Esophagus muscularis mucosa (tissue), 4 donors: ENCODE measurements around the gene ABTB1. TPM values are rescaled to one million over a fixed set of nuclear protein-coding genes. Genes with fewer than 3 reads are reported as not detected.

Experiments used
- DNase-seq: peaks from one replicate; pipeline ENCODE4 v3.0.0-alpha.2; 2017; ENCODE audit errors: extremely low spot score
- H3K27ac ChIP-seq, 4 donors: fragments of 200-600 bp; sonication (generic); replicated peaks in 1 of 4; 1 replicate in 3 of 4; 2 replicates in 1 of 4; pipeline ENCODE4 v1.5.1; 2016 to 2019; ENCODE audit warnings: mild to moderate bottlenecking in 1 of 4
- H3K27me3 ChIP-seq, 4 donors: fragments of 200-600 bp; sonication (generic); one replicate each; pipeline versions ENCODE4 v1.5.1 to v1.6.0; 2016 to 2019
- H3K36me3 ChIP-seq, 4 donors: fragments of 200-600 bp; sonication (generic); one replicate each; pipeline ENCODE4 v1.5.1; 2016 to 2019
- H3K4me1 ChIP-seq, 4 donors: fragments of 200-600 bp; sonication (generic); one replicate each; pipeline ENCODE4 v1.5.1; 2016 to 2019
- H3K4me3 ChIP-seq, 4 donors: fragments of 200-600 bp; sonication (generic); 1 replicate in 2 of 4; 2 replicates in 2 of 4; pipeline ENCODE4 v1.5.1; 2016 to 2019; ENCODE audit warnings: mild to moderate bottlenecking in 4 of 4, moderate library complexity in 1 of 4
- H3K9me3 ChIP-seq, 4 donors: fragments of 200-600 bp; sonication (generic); 1 replicate in 3 of 4; 2 replicates in 1 of 4; pipeline ENCODE4 v1.5.1; 2016 to 2019
- EP300 ChIP-seq: sonication (generic); formaldehyde crosslinking; IDR thresholded peaks from one replicate; pipeline ENCODE4 v1.6.1; 2017; ENCODE audit warnings: antibody characterized with exemption
- POLR2A ChIP-seq: fragments of 450-650 bp; IDR thresholded peaks from one replicate; pipeline ENCODE4 v1.6.1; 2017; ENCODE audit warnings: antibody characterized with exemption, moderate library complexity, mild to moderate bottlenecking, low read depth
- POLR2AphosphoS5 ChIP-seq, 2 donors: sonication (generic); formaldehyde crosslinking; IDR thresholded peaks; one replicate each; pipeline ENCODE4 v1.6.1; 2017; ENCODE audit warnings: antibody characterized with exemption in 2 of 2
- WGBS: methylation state at CpG from one replicate; pipeline ENCODE4 v1.1.5; 2018; 5-methylcytosine and 5-hydroxymethylcytosine counted together
- intact Hi-C: fragments of 100-400 bp; cut with DNase I; formaldehyde crosslinking; loops from one replicate; pipeline ENCODE4 v1.15.1; 2023
- total RNA-seq, 4 donors: library from RNA; depleted of rRNA; stranded (reverse); fragments of >200 nt; gene quantifications; one replicate each; pipeline versions ENCODE4 v1.1.0 to v1.2.1, GENCODE V29; 2016
- TF ChIP-seq, protein P1 (sequence below), 3 experiments: fragments of 200-600 bp in 2 of 3; fragments of 450-650 bp in 1 of 3; sonication (generic) in 2 of 3; IDR thresholded peaks; one replicate each; pipeline ENCODE4 v1.5.1; 2017 to 2019; ENCODE audit warnings: antibody characterized with exemption in 3 of 3, mild to moderate bottlenecking in 2 of 3, moderate library complexity in 1 of 3

ABTB1 gene
- total RNA-seq, 4 donors from 2014 or later, result 21.7 to 44.4 (median 40.6) TPM

DNA sequence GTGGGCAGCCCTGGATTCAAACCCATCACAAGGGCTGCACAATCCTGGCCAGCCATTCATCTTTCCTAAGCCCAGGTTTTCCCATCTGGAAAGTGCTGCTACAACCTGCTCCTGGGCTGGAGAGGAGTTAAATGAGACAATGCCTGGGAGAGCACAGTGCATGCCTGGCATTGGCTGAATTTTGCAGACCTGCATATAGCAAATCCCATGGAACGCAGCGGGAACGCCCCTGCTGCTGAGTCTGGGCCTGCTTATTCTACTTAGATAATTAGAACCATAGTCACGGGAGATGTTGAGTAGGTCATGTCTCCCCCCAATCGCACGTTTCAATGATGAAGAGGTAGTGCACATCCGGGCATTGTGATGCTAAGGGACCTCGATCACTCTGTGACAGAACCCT, 46.6 kb downstream of the ABTB1 start:
- DNase-seq, result no peak
- H3K4me1 ChIP-seq, result peaks cover 31 to 69% (median 57%) of the 10 kb centered on the region in 4 donors
- WGBS, result 85% methylated on average over 8 of the region's 8 CpGs
- no peaks in the 10 kb centered on the region for H3K27me3 ChIP-seq
- no peaks in the 10 kb centered on the region for H3K9me3 ChIP-seq
- H3K4me3 ChIP-seq, result no peak overlapping the region
- H3K36me3 ChIP-seq, result peaks cover 0 to 55% (median 31%) of the 10 kb centered on the region in 4 donors
- intact Hi-C loops, result no loop called here
- H3K27ac ChIP-seq, result no peak overlapping the region
- TF ChIP-seq EP300 (no peak), POLR2A (no peak), POLR2AphosphoS5 (IDR thresholded peaks at IDR 0.05) (no peak)
- TF ChIP-seq, protein P1, sequence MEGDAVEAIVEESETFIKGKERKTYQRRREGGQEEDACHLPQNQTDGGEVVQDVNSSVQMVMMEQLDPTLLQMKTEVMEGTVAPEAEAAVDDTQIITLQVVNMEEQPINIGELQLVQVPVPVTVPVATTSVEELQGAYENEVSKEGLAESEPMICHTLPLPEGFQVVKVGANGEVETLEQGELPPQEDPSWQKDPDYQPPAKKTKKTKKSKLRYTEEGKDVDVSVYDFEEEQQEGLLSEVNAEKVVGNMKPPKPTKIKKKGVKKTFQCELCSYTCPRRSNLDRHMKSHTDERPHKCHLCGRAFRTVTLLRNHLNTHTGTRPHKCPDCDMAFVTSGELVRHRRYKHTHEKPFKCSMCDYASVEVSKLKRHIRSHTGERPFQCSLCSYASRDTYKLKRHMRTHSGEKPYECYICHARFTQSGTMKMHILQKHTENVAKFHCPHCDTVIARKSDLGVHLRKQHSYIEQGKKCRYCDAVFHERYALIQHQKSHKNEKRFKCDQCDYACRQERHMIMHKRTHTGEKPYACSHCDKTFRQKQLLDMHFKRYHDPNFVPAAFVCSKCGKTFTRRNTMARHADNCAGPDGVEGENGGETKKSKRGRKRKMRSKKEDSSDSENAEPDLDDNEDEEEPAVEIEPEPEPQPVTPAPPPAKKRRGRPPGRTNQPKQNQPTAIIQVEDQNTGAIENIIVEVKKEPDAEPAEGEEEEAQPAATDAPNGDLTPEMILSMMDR (IDR thresholded peaks at IDR 0.05), result no peak

DNA sequence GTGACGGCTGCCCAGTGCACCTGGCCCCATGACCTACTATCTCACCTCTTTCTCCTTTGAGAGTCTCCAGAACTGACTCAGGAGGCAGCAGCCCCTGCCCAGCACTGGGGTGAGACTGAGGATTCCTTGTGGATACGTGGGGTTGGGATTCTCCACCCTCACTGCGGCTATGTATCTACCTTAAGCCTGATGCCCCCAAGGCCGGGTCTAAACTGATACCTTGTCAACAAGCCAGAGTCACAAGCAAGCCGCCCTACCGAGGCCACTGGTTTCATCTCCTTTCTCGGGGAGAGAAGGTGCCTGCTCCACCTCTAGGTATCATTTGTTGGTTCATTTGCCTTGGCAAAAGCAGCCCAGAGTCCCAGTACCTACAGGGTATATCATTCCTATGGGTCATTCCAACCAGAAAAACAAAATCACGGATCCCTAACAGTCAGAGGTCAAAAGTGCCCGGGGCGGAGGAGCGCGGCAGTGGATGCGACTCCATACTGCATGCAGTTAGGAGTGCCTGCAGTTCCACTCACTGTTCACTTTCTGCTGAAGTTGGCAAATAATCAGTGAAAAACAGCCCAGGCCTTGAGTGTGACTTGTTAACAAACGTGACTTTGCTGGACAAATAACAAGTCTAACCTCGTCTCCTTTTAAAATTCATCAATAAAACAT, 47.5 kb downstream of the ABTB1 start:
- H3K9me3 ChIP-seq, result no peaks in the 10 kb centered on the region
- TF ChIP-seq POLR2A (no peak), POLR2AphosphoS5 (IDR thresholded peaks at IDR 0.05) (no peak), EP300 (no peak)
- TF ChIP-seq, protein P1 (IDR thresholded peaks at IDR 0.05), result no peak
- peaks cover 0 to 60% (median 29%) of the 10 kb centered on the region in 4 donors for H3K36me3 ChIP-seq
- DNase-seq, result no peak
- WGBS, result 93% methylated on average over 12 of the region's 15 CpGs
- intact Hi-C loops, result no loop called here
- H3K27me3 ChIP-seq, result no peaks in the 10 kb centered on the region
- no peak overlapping the region for H3K4me3 ChIP-seq
- H3K4me1 ChIP-seq, result peaks cover 24 to 68% (median 49%) of the 10 kb centered on the region in 4 donors
- H3K27ac ChIP-seq, result no peak overlapping the region

DNA sequence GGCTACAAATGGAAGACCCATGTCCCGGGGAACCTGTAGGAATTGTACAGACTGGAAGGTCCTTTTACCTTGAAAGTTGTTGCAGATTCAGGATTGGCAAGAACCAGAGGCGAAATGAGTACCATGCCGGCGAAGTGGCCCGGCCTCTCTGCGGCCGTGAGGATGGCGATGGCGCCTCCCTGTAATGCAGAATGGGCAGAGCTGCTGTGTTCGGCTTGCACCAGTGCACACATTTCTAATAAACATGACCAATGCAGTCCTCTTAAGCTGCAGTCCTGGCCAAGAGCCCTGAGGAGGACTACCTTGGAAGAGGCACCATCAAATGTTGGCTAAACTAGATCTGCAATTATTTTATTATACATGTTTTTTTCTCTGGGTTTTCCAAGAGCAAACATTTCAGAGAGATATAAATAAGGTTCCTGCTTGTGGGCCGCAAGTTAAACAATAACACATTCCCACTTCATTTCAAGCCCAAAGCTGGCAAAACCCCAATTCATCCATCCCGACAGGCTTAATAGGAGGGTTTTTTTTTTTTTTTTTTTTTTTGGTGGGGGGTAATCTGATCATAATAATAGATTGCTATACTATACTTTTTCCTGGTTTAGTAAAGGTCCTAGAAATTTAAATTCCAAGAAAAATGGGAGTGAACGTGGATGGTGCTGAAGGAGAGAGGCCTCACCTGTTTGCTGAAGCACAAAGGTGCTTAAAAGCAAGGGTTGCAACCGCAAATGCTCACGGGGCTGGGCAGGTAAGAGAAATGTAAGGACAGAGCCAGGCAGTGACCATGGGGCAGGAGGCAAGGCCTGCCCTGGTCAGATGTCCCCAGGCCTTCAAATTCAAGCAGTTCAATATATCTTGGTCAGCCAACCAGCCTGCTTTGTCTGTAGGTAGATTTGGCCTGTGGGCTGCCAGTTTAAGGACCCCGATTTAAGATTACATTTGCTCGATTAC, 48.5 kb downstream of the ABTB1 start:
- H3K4me3 ChIP-seq, result no peak overlapping the region
- no peak for TF ChIP-seq POLR2AphosphoS5 (IDR thresholded peaks at IDR 0.05)
- TF ChIP-seq EP300, result no peak
- TF ChIP-seq, protein P1 (IDR thresholded peaks at IDR 0.05), result no peak
- TF ChIP-seq POLR2A, result no peak
- H3K36me3 ChIP-seq, result peaks cover 0 to 59% (median 23%) of the 10 kb centered on the region in 4 donors
- DNase-seq, result no peak
- no peaks in the 10 kb centered on the region for H3K9me3 ChIP-seq
- H3K4me1 ChIP-seq, result peaks cover 24 to 60% (median 43%) of the 10 kb centered on the region in 4 donors
- intact Hi-C loops, result no loop called here
- WGBS, result 80% methylated on average over 16 of the region's 17 CpGs
- no peaks in the 10 kb centered on the region for H3K27me3 ChIP-seq
- H3K27ac ChIP-seq, result peak overlapping the region in 3 of 4 donors; percentile 56 to 75 (median 70)

DNA sequence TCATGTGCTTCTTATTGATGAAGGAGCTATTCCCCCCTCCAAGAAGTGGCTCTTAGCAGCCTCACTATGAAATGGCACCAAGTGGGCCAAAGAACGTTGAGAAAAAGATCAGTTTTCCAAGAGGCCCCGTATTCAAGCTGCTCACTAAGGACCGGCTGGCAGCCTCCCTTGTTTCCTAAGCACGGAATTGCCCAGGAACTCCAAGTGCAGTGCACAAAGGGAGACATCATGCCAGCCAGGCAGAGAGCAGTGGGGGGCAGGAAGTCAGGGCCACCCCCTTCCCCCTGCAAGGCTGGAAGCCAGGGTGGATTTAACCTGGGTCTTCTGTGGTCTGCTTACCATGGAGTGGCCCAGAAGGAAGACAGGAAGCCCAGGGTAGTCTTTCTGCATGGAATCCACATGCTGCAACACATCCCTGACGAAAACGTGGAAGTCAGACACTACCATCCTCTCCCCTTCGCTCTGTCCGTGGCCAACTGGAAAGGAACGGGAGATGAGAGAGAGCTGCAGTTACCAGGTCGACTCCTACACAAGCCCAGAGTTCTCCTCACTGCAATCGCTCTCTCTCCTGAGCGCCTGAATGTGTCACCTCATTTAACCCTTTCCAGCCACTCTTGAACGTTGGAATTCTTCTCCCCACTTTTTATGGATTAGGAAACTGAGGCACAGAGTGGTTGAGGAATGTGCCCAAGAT, 49.5 kb downstream of the ABTB1 start:
- WGBS, result 36% methylated on average over 12 of the region's 13 CpGs
- no peak for DNase-seq
- H3K4me3 ChIP-seq, result no peak overlapping the region
- intact Hi-C loops, result no loop called here
- H3K9me3 ChIP-seq, result no peaks in the 10 kb centered on the region
- peak overlapping the region; percentile 52 to 75 (median 63) for H3K27ac ChIP-seq
- H3K27me3 ChIP-seq, result no peaks in the 10 kb centered on the region
- peaks cover 0 to 51% (median 19%) of the 10 kb centered on the region in 4 donors for H3K36me3 ChIP-seq
- no peak for TF ChIP-seq POLR2A
- TF ChIP-seq POLR2AphosphoS5 (IDR thresholded peaks at IDR 0.05), result no peak
- TF ChIP-seq EP300, result no peak
- TF ChIP-seq, protein P1 (IDR thresholded peaks at IDR 0.05), result no peak
- H3K4me1 ChIP-seq, result peaks cover 24 to 54% (median 37%) of the 10 kb centered on the region in 4 donors
